Rectal smooth muscle tissue (tissue), 1 donor: Measurements from ENCODE around the gene PHF21B.
"Not testable (repeated sequence)": the region's sequence is repeated elsewhere in the genome, so short reads cannot be mapped to it uniquely, and the experiment has no call there.

Experiments used
- H3K27ac ChIP-seq: one replicate; pipeline ENCODE4 v1.7.0; 2013; ENCODE audit warnings: low read depth, low read length, inconsistent platforms
- H3K27me3 ChIP-seq: one replicate; pipeline ENCODE4 v1.7.0; 2013; ENCODE audit warnings: low read length; ENCODE audit not compliant: control insufficient read depth, insufficient read depth
- H3K36me3 ChIP-seq: one replicate; pipeline ENCODE4 v1.7.0; 2013; ENCODE audit warnings: low read length; ENCODE audit not compliant: control insufficient read depth, insufficient read depth
- H3K4me1 ChIP-seq: one replicate; pipeline ENCODE4 v1.7.0; 2013; ENCODE audit warnings: low read length; ENCODE audit not compliant: control insufficient read depth, insufficient read depth
- H3K4me3 ChIP-seq: one replicate; pipeline ENCODE4 v1.7.0; 2013; ENCODE audit warnings: low read length
- H3K9ac ChIP-seq: one replicate; pipeline ENCODE4 v1.7.0; 2013; ENCODE audit warnings: low read length

Gene PHF21B

GRCh38 chr22:44963832-44964721 is 45.7 kb downstream of the PHF21B start:
- H3K27ac ChIP-seq, result no peak overlapping the region
- H3K4me1 ChIP-seq, result no peaks in the 10 kb centered on the region
- H3K36me3 ChIP-seq, result no peaks in the 10 kb centered on the region
- no peaks in the 10 kb centered on the region for H3K27me3 ChIP-seq
- H3K4me3 ChIP-seq, result no peak overlapping the region
- H3K9ac ChIP-seq, result no peak overlapping the region

- Histone ChIP-seq H3K36me3 (no peaks in the 10 kb centered on the region), H3K27ac (no peak overlapping the region), H3K4me1 (no peaks in the 10 kb centered on the region), H3K9ac (no peak overlapping the region), H3K4me3 (no peak overlapping the region), H3K27me3 (no peaks in the 10 kb centered on the region)
Measured at GRCh38 chr22:44962741-44963454, 46.9 kb downstream of the PHF21B start.

GRCh38 chr22:44961682-44962081 is 48.1 kb downstream of the PHF21B start:
- H3K27ac ChIP-seq, H3K27me3 ChIP-seq, H3K4me3 ChIP-seq, H3K4me1 ChIP-seq, H3K36me3 ChIP-seq, H3K9ac ChIP-seq: not testable (repeated sequence)

- no peaks in the 10 kb centered on the region for H3K4me1 ChIP-seq
- H3K9ac ChIP-seq, result no peak overlapping the region
- peaks cover 4% of the 10 kb centered on the region for H3K27me3 ChIP-seq
- H3K27ac ChIP-seq, result no peak overlapping the region
- H3K4me3 ChIP-seq, result no peak overlapping the region
- H3K36me3 ChIP-seq, result no peaks in the 10 kb centered on the region
Measured at GRCh38 chr22:44956840-44957767, 52.7 kb downstream of the PHF21B start.

GRCh38 chr22:44955102-44955501 is 54.7 kb downstream of the PHF21B start:
- no peaks in the 10 kb centered on the region for H3K36me3 ChIP-seq
- H3K4me3 ChIP-seq, result no peak overlapping the region
- H3K9ac ChIP-seq, result no peak overlapping the region
- no peak overlapping the region for H3K27ac ChIP-seq
- H3K4me1 ChIP-seq, result no peaks in the 10 kb centered on the region
- peaks cover 4% of the 10 kb centered on the region for H3K27me3 ChIP-seq

GRCh38 chr22:44954149-44954548 is 55.7 kb downstream of the PHF21B start:
- H3K27me3 ChIP-seq, result peaks cover 4% of the 10 kb centered on the region
- no peaks in the 10 kb centered on the region for H3K4me1 ChIP-seq
- H3K27ac ChIP-seq, result no peak overlapping the region
- no peaks in the 10 kb centered on the region for H3K36me3 ChIP-seq
- H3K4me3 ChIP-seq, result no peak overlapping the region
- no peak overlapping the region for H3K9ac ChIP-seq

GRCh38 chr22:44952863-44953746 is 56.7 kb downstream of the PHF21B start:
- no peak overlapping the region for H3K27ac ChIP-seq

GRCh38 chr22:44951510-44951816 is 58.3 kb downstream of the PHF21B start:
- no peak overlapping the region for H3K27ac ChIP-seq
- no peak overlapping the region for H3K9ac ChIP-seq
- H3K36me3 ChIP-seq, result no peaks in the 10 kb centered on the region
- no peaks in the 10 kb centered on the region for H3K4me1 ChIP-seq
- peaks cover 4% of the 10 kb centered on the region for H3K27me3 ChIP-seq
- H3K4me3 ChIP-seq, result no peak overlapping the region

More at GRCh38 chr22:44952863-44953746, 56.7 kb downstream of the PHF21B start:
- H3K9ac ChIP-seq, result no peak overlapping the region
- H3K27me3 ChIP-seq, result peaks cover 4% of the 10 kb centered on the region
- H3K4me1 ChIP-seq, result no peaks in the 10 kb centered on the region
- H3K36me3 ChIP-seq, result no peaks in the 10 kb centered on the region
- H3K4me3 ChIP-seq, result no peak overlapping the region

GRCh38 chr22:44950806-44951509 is 58.8 kb downstream of the PHF21B start:
- Histone ChIP-seq H3K4me3 (no peak overlapping the region), H3K4me1 (no peaks in the 10 kb centered on the region), H3K27me3 (peaks cover 2% of the 10 kb centered on the region), H3K36me3 (no peaks in the 10 kb centered on the region), H3K27ac (no peak overlapping the region), H3K9ac (no peak overlapping the region)

GRCh38 chr22:44947846-44948245 is 62.0 kb downstream of the PHF21B start:
- no peaks in the 10 kb centered on the region for H3K36me3 ChIP-seq
- H3K27me3 ChIP-seq, result peaks cover under 1% of the 10 kb centered on the region
- no peak overlapping the region for H3K4me3 ChIP-seq
- H3K4me1 ChIP-seq, result no peaks in the 10 kb centered on the region
- H3K9ac ChIP-seq, result no peak overlapping the region
- H3K27ac ChIP-seq, result no peak overlapping the region

- Histone ChIP-seq H3K27ac (no peak overlapping the region), H3K36me3 (no peaks in the 10 kb centered on the region), H3K27me3 (no peaks in the 10 kb centered on the region), H3K4me1 (no peaks in the 10 kb centered on the region), H3K4me3 (no peak overlapping the region), H3K9ac (no peak overlapping the region)
Measured at GRCh38 chr22:44947049-44947448, 62.8 kb downstream of the PHF21B start.
